Neutrophil (primary cell): ENCODE data around the gene JPH2.

Experiments used
- H3K27ac ChIP-seq: fragments of 200-600 bp; sonication (generic); 2 replicates; pipeline ENCODE4 v1.5.1; 2016; ENCODE audit warnings: mild to moderate bottlenecking, moderate library complexity
- H3K27me3 ChIP-seq: fragments of 200-600 bp; sonication (generic); 2 replicates; pipeline ENCODE4 v1.6.0; 2016; ENCODE audit warnings: mild to moderate bottlenecking
- H3K36me3 ChIP-seq: fragments of 200-600 bp; sonication (generic); 2 replicates; pipeline ENCODE4 v1.5.1; 2017
- H3K4me1 ChIP-seq, 2 experiments: fragments of 200-600 bp in 1 of 2; sonication (generic) in 1 of 2; 1 replicate in 1 of 2; 2 replicates in 1 of 2; pipeline versions ENCODE4 v1.5.1 to v1.6.1; 2013 to 2016; ENCODE audit warnings: low read depth in 1 of 2, low read length in 1 of 2, mild to moderate bottlenecking in 1 of 2, moderate library complexity in 1 of 2; ENCODE audit not compliant: control insufficient read depth in 1 of 2, insufficient read depth in 1 of 2
- H3K4me3 ChIP-seq, 2 experiments: fragments of 200-600 bp in 1 of 2; sonication (generic) in 1 of 2; 1 replicate in 1 of 2; 2 replicates in 1 of 2; pipeline ENCODE4 v1.5.1; 2013 to 2016; ENCODE audit warnings: low read depth in 1 of 2, low read length in 1 of 2, mild to moderate bottlenecking in 1 of 2, moderate library complexity in 1 of 2
- H3K9me3 ChIP-seq: fragments of 200-600 bp; sonication (generic); 2 replicates; pipeline ENCODE4 v1.5.1; 2016
- CTCF ChIP-seq: fragments of 200-600 bp; sonication (generic); IDR thresholded peaks from 2 replicates; pipeline ENCODE4 v1.5.1; 2016; ENCODE audit warnings: antibody characterized with exemption

JPH2 gene

GRCh38 chr20:44075191-44075949 is 111.6 kb downstream of the JPH2 start:
- Histone ChIP-seq H3K4me3 (peak overlapping the region; percentile 42 to 48), H3K9me3 (no peaks in the 10 kb centered on the region), H3K27me3 (no peaks in the 10 kb centered on the region), H3K27ac (peak overlapping the region; percentile 92), H3K4me1 (peaks cover 72% of the 10 kb centered on the region in 2 experiments), H3K36me3 (no peaks in the 10 kb centered on the region)
- TF ChIP-seq CTCF, result no peak

GRCh38 chr20:44074252-44075151 is 112.5 kb downstream of the JPH2 start:
- Histone ChIP-seq H3K27ac (peak overlapping the region; percentile 92), H3K4me3 (peak overlapping the region; percentile 42 to 48), H3K27me3 (no peaks in the 10 kb centered on the region), H3K36me3 (no peaks in the 10 kb centered on the region), H3K9me3 (no peaks in the 10 kb centered on the region), H3K4me1 (peaks cover 72% of the 10 kb centered on the region in 2 experiments)
- TF ChIP-seq CTCF, result no peak

- peaks cover 79 to 80% of the 10 kb centered on the region in 2 experiments for H3K4me1 ChIP-seq
- H3K36me3 ChIP-seq, result no peaks in the 10 kb centered on the region
- no peak overlapping the region for H3K4me3 ChIP-seq
- TF ChIP-seq CTCF, result no peak
- H3K9me3 ChIP-seq, result no peaks in the 10 kb centered on the region
- H3K27me3 ChIP-seq, result no peaks in the 10 kb centered on the region
- peak overlapping the region; percentile 92 for H3K27ac ChIP-seq
Measured at GRCh38 chr20:44073675-44074071, 113.3 kb downstream of the JPH2 start.

GRCh38 chr20:44073011-44073674 is 113.8 kb downstream of the JPH2 start:
- no peaks in the 10 kb centered on the region for H3K36me3 ChIP-seq
- H3K9me3 ChIP-seq, result no peaks in the 10 kb centered on the region
- TF ChIP-seq CTCF, result no peak
- H3K27ac ChIP-seq, result peak overlapping the region; percentile 92
- peaks cover 84 to 85% of the 10 kb centered on the region in 2 experiments for H3K4me1 ChIP-seq
- H3K4me3 ChIP-seq, result peak overlapping the region in 1 of 2 experiments; percentile 20
- no peaks in the 10 kb centered on the region for H3K27me3 ChIP-seq

GRCh38 chr20:44072384-44072783 is 114.6 kb downstream of the JPH2 start:
- H3K36me3 ChIP-seq, result no peaks in the 10 kb centered on the region
- no peaks in the 10 kb centered on the region for H3K27me3 ChIP-seq
- peaks cover 92 to 93% of the 10 kb centered on the region in 2 experiments for H3K4me1 ChIP-seq
- no peak overlapping the region for H3K4me3 ChIP-seq
- no peak for TF ChIP-seq CTCF
- peak overlapping the region; percentile 92 for H3K27ac ChIP-seq
- no peaks in the 10 kb centered on the region for H3K9me3 ChIP-seq
